ENCODE results near the gene TOMM5. TPM values are rescaled to one million over a fixed set of nuclear protein-coding genes. Genes with fewer than 3 reads are reported as not detected.

Gene TOMM5
- total RNA-seq (2014; rRNA removed; shearing (Covaris generic)): 216 and 225 TPM in 2 replicates
- polyA plus RNA-seq (2014; cell fraction: nucleus; rRNA removed): 164 and 191 TPM in 2 replicates

DNA sequence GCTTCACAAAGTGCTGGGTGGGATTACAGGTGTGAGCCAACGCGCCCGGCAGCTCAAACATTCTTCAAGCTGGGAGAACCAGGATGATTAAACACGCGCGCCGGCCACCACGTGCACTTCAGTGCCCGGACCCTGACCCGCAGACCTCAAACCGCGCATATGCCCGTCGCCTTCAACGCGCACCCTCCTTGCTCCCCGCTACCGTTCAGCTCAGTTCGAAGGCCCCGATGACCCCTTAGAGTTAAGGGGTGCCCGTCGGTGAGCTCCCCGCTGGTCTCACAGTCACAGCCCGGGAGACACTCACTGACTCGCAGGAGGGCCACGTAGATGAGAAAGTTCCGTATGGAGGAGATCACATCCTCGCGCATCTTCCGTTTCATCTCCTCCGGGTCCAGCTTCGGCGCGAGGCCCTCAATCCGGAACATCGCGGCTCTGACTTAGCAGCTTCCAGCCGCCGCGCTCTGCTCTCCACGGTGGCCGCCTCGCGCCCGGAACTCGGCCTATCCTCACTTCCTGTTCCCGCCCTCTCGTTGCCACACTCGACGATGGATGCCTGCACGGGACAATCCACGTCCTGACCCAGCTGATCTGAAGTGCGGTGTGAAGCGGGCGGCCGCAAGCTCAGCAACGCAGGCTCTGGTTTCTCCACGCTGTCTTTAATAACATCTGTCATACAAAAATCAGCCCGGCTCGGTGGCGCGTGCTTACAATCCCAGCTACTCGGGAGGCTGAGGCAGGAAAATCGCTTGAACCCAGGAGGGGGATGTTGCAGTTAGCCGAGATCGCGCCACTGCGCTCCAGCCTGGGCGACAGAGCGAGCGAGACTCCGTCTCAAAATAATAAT lies at the start of gene TOMM5:
Gene TOMM5, minus strand, starts transcription at position 490 of the 844 bp plus-strand sequence. Its CDS starts 65 bp downstream, at position 425.
- DNase-seq (ENCODE audit: extremely low read depth, low read depth): peak; percentile 85

GRCh38 chr9:37641331-37641730 lies 48.9 kb upstream of the TOMM5 start:
- DNase-seq (ENCODE audit: extremely low read depth, low read depth): no peak

- DNase-seq (ENCODE audit: extremely low read depth, low read depth): no peak
Observed at GRCh38 chr9:37640246-37640645, 47.8 kb upstream of the TOMM5 start.

GRCh38 chr9:37639841-37640240 lies 47.4 kb upstream of the TOMM5 start:
- no peak for DNase-seq (ENCODE audit: extremely low read depth, low read depth)

DNA sequence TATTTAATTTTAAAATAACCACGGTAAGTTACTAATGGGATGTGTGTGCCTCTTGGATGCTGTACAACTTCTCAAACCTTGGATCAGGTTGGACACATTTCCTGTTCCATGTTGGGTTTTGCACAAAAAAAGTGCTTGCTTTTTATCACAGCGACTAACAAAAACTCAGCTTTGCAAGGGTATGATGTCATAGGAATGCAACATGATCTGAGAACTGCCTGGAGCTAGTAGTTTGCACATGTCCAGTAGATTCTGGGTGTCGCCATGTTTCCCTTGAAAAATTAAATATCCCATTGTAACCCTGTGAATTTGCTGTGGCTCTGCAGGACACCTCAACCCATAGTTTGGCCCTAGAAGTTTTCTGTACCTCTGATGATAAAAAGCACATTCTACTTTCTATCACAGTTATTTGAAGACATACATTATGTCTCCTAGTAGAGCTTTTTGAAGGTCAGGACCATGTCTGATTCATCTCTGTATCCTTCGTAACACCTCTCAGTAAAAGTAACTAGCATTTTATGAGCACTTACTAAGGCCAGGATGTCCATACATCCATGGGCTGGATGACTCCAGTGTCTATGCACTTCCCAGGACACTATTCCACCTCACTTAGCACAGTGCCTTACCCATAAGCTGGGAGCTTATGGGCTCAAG lies 46.8 kb upstream of the TOMM5 start:
- no peak for DNase-seq (ENCODE audit: extremely low read depth, low read depth)

GRCh38 chr9:37636511-37637448 lies 44.4 kb upstream of the TOMM5 start:
- DNase-seq (ENCODE audit: extremely low read depth, low read depth): no peak

DNA sequence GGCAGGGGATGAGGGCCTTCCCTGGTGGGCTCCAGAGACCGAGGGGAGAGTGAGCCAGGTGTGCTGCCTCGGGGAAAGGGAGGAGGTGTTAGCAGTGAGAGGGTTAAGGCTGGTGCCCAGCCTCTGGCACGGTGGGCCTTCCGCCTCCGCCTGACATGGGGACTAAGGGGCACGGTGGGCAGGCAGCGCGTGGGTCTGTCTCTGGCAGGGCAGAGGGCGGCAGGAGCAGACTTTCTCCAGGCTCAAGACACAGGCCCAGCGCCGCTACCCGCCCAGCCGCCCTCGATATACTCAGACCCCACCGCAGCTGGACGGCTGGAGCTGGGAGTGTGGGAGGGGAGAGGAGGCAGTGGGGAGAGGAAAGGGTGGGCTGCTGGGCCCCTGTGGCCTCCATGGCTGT lies 43.4 kb upstream of the TOMM5 start:
- no peak for DNase-seq (ENCODE audit: extremely low read depth, low read depth)

- DNase-seq (ENCODE audit: extremely low read depth, low read depth): no peak
Observed at GRCh38 chr9:37632479-37632878, 40.1 kb upstream of the TOMM5 start.

DNA sequence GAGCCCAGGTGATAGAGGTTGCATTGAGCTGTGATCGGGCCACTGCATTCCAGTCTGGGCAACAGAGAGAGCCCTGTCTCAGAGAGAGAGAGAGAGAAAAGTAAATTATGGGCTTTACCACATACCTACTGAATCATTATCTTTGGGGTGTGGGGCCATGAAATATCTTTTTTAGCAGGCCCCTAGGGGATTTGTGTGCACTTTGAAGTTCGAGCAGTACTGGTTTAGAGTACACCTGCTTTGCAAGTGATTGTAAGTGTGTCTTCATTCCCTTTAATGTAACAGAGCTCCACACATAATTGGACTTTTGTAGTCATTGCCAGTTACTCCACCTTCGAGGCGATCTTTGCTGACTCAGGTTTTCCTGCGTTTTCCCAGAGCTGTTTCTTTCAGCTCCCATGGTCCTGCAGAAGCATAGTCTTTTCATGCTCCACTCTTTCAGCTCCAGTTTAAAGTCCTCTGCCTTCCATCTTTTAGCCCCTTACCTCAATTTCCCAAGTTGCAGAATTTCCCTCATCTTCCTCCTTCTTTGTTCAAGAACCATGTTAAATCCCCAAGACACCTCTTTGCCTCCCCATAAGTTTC lies 34.4 kb upstream of the TOMM5 start:
- no peak for DNase-seq (ENCODE audit: extremely low read depth, low read depth)

DNA sequence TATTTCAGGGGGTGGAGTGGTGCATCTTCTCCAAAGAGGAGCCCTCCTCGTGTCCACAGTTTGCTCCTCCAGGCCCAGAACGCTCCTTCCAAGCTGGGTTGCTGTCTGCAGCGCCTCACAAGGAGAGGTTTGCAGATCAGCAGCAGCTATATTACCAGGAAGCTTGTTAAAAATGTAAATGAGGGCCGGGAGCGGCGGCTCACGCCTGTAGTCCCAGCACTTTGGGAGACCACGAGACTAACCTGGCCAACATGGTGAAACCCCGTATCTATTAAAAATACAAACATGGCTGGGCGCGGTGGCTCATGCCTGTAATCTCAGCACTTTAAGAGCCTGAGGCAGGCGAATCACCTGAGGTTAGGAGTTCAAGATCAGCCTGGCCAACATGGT lies 33.4 kb upstream of the TOMM5 start:
- DNase-seq (ENCODE audit: extremely low read depth, low read depth): no peak

DNA sequence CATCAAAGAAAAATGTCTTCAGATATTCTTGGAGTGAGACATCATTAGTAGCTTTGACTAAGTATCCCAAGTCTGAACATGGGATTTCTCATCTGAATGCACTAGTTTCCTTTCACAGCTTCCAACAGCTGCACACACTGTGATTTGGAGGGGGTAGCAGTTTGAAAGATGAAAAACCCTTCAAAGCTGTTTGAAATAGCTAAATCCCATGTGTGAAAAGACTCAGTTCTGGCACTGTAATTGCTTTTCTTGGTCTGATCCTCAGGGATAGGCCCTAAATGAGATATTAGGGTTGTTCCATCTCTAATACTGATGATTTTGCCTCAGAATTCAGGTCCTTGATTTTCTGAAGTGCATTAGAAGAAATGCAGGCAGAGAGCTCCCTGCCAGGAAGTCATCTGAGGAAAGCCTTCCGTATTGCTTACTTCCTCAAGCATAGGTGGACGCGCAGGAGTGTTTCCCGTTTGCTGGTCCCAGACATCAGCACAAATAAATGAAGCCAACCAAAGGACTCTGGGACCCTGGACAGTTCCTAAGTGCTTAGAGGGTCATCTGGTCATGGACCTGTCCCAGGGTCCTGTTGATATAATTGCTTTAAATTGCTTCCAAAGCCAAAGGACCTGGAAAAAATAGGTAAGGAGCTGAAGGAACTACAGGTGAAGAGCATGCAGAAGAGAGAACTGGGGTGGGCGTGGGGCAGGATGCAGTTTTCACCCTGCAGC lies 32.8 kb upstream of the TOMM5 start:
- DNase-seq (ENCODE audit: extremely low read depth, low read depth): no peak

DNA sequence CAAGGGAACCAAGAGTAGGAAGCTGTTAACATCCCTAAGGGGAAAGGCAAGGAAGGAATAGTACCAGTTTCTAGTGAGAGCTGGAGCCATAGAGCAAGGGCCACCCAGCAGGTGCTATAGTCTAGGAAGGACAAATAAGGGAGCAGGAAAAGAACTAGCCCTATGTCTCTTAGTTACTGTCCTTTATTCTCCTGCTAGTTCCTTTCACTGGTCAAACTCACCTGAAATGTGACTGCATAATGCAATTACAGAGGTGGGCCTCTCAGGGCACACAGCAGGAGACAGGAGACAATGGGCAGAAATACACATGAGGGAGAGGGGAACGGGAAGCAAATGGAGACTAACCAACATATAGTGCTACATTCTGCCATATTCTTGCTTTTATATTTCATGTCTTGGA lies 31.7 kb upstream of the TOMM5 start:
- no peak for DNase-seq (ENCODE audit: extremely low read depth, low read depth)

GRCh38 chr9:37623267-37623666 lies 30.9 kb upstream of the TOMM5 start:
- no peak for DNase-seq (ENCODE audit: extremely low read depth, low read depth)

GRCh38 chr9:37622462-37622861 lies 30.1 kb upstream of the TOMM5 start:
- no peak for DNase-seq (ENCODE audit: extremely low read depth, low read depth)

- no peak for DNase-seq (ENCODE audit: extremely low read depth, low read depth)
Observed at GRCh38 chr9:37621273-37622121, 29.1 kb upstream of the TOMM5 start.

DNA sequence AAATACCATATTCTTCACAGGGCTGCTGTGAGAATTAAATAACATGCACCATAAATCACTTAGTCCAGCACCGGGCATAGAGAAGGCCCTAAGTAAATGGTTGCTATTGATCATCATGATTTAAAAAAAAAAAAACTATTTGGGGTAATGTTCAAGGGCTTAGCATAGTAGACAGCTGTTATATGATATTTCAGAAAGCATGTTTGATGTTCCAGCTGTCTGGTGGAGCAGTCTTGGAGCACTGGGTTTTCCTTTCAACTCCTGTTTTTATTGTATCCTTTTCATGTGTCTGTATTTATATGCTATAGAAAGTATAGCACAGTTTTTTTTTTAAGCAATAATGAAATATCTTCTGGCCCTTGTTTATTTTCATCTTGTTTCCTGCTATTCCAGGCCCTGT lies 28.0 kb upstream of the TOMM5 start:
- no peak for DNase-seq (ENCODE audit: extremely low read depth, low read depth)

- DNase-seq (ENCODE audit: extremely low read depth, low read depth): no peak
Observed at GRCh38 chr9:37619806-37620205, 27.4 kb upstream of the TOMM5 start.

DNA sequence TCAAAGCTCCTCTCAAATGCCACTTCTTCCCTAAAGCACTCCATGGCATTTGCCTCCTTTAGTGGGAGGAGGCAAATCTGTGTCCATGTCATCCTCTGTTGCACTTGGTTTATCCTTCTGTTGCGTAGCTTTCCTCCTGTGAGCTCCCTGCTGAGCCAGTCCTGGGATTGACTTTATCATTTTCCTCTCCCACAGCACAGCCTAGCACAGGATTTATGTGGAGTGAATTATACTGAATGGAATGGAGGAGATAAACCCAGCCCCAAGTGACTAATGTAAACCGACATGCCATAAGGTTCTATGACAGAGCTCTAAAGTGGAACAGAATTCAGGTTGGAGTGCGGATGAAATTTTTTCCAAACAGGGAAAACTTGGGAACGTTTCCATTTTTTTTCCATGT lies 26.4 kb upstream of the TOMM5 start:
- DNase-seq (ENCODE audit: extremely low read depth, low read depth): no peak

GRCh38 chr9:37617832-37618231 lies 25.4 kb upstream of the TOMM5 start:
- DNase-seq (ENCODE audit: extremely low read depth, low read depth): no peak
